Testis (tissue), 2 donors: ENCODE measurements around the gene SON.

Experiments
- CTCF ChIP-seq, 3 experiments: fragments of 450-650 bp in 2 of 3; fragments of 200-600 bp in 1 of 3; sonication (generic) in 1 of 3; IDR thresholded peaks; one replicate each; pipeline ENCODE4 v1.5.1; 2016 to 2019; ENCODE audit warnings: antibody characterized with exemption in 3 of 3, mild to moderate bottlenecking in 2 of 3, moderate library complexity in 1 of 3
- POLR2A ChIP-seq: fragments of 450-650 bp; IDR thresholded peaks from one replicate; pipeline ENCODE4 v1.6.1; 2017; ENCODE audit warnings: antibody characterized with exemption, mild to moderate bottlenecking, moderate library complexity

GRCh38 chr21:33537212-33537611 is 5.6 kb upstream of the SON start:
- TF ChIP-seq POLR2A (no peak), CTCF (IDR thresholded peaks at IDR 0.05) (no peak)
